H1 (cell line): Measurements from ENCODE around the gene IL1A. TPM values are rescaled to one million over a fixed set of nuclear protein-coding genes. Genes with fewer than 3 reads are reported as not detected.

Source experiments
- CHD1 ChIP-seq: IDR thresholded peaks from 2 replicates; pipeline ENCODE4 v1.6.1; 2012; ENCODE audit warnings: low read depth, low read length, improper control_type of control experiment
- RNF2 ChIP-seq: fragments of 200-900, 300-1000 bp; sonication (generic); IDR thresholded peaks from 2 replicates; pipeline ENCODE4 v1.7.1; 2016; ENCODE audit warnings: borderline replicate concordance, low read depth, mild to moderate bottlenecking, antibody characterized with exemption, low read length; ENCODE audit not compliant: poor library complexity, severe bottlenecking; ENCODE audit errors: missing control alignments
- TAF1 ChIP-seq: IDR thresholded peaks from 2 replicates; pipeline ENCODE4 v1.6.1; 2011; ENCODE audit warnings: mild to moderate bottlenecking, low read depth, low read length
- polyA plus RNA-seq, 7 experiments: library from polyadenylated mRNA; depleted of rRNA in 3 of 7; stranded (reverse) in 5 of 7; unstranded in 2 of 7; fragments of >200 nt in 5 of 7; fragments of 200-250 nt in 2 of 7; gene quantifications; 1 replicate in 5 of 7; 2 replicates in 1 of 7; 4 replicates in 1 of 7; pipeline versions ENCODE4 v1.2.1 to v1.2.3, GENCODE V29; 2011 to 2013; ENCODE audit warnings: missing spikeins in 2 of 7, mixed read lengths in 2 of 7
- total RNA-seq: library from RNA; stranded (reverse); fragmentation: NEBNext Ultra II Directional; extraction: Animal tissue kit (Norgen Biotek cat#: 25700); gene quantifications from 2 replicates; pipeline ENCODE4 v1.2.1, GENCODE V29; 2021
- TF ChIP-seq, protein P1 (sequence below): fragments of 300-600 bp; sonication (generic); IDR thresholded peaks from 2 replicates; pipeline ENCODE4 v1.7.1; 2012; ENCODE audit warnings: low read length, moderate library complexity, mild to moderate bottlenecking, inconsistent platforms; ENCODE audit not compliant: insufficient replicate concordance

Gene IL1A
- total and polyA plus RNA-seq, 2 of the 8 experiments (the other 6 are each of a cell fraction or from before 2014, with no cell fraction given), result 0.32 to 0.74 TPM

DNA sequence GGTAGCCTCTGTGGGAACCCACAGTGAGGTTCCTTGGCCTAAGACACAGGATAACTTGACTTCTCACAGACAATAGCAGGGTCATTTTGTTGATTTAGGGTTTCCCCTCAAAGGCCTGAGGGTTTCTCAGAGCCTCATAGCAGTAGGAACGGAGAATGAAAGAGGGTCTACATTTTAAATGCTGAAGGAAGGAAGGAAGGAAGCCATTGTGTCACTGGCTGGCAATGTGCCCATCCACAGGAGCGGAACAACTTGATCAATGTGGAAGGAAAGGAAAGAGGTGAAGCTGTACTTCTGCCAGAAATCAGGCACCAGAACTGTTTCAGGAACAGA, 47.2 kb upstream of the IL1A start (continued):
- TF ChIP-seq, protein P1, sequence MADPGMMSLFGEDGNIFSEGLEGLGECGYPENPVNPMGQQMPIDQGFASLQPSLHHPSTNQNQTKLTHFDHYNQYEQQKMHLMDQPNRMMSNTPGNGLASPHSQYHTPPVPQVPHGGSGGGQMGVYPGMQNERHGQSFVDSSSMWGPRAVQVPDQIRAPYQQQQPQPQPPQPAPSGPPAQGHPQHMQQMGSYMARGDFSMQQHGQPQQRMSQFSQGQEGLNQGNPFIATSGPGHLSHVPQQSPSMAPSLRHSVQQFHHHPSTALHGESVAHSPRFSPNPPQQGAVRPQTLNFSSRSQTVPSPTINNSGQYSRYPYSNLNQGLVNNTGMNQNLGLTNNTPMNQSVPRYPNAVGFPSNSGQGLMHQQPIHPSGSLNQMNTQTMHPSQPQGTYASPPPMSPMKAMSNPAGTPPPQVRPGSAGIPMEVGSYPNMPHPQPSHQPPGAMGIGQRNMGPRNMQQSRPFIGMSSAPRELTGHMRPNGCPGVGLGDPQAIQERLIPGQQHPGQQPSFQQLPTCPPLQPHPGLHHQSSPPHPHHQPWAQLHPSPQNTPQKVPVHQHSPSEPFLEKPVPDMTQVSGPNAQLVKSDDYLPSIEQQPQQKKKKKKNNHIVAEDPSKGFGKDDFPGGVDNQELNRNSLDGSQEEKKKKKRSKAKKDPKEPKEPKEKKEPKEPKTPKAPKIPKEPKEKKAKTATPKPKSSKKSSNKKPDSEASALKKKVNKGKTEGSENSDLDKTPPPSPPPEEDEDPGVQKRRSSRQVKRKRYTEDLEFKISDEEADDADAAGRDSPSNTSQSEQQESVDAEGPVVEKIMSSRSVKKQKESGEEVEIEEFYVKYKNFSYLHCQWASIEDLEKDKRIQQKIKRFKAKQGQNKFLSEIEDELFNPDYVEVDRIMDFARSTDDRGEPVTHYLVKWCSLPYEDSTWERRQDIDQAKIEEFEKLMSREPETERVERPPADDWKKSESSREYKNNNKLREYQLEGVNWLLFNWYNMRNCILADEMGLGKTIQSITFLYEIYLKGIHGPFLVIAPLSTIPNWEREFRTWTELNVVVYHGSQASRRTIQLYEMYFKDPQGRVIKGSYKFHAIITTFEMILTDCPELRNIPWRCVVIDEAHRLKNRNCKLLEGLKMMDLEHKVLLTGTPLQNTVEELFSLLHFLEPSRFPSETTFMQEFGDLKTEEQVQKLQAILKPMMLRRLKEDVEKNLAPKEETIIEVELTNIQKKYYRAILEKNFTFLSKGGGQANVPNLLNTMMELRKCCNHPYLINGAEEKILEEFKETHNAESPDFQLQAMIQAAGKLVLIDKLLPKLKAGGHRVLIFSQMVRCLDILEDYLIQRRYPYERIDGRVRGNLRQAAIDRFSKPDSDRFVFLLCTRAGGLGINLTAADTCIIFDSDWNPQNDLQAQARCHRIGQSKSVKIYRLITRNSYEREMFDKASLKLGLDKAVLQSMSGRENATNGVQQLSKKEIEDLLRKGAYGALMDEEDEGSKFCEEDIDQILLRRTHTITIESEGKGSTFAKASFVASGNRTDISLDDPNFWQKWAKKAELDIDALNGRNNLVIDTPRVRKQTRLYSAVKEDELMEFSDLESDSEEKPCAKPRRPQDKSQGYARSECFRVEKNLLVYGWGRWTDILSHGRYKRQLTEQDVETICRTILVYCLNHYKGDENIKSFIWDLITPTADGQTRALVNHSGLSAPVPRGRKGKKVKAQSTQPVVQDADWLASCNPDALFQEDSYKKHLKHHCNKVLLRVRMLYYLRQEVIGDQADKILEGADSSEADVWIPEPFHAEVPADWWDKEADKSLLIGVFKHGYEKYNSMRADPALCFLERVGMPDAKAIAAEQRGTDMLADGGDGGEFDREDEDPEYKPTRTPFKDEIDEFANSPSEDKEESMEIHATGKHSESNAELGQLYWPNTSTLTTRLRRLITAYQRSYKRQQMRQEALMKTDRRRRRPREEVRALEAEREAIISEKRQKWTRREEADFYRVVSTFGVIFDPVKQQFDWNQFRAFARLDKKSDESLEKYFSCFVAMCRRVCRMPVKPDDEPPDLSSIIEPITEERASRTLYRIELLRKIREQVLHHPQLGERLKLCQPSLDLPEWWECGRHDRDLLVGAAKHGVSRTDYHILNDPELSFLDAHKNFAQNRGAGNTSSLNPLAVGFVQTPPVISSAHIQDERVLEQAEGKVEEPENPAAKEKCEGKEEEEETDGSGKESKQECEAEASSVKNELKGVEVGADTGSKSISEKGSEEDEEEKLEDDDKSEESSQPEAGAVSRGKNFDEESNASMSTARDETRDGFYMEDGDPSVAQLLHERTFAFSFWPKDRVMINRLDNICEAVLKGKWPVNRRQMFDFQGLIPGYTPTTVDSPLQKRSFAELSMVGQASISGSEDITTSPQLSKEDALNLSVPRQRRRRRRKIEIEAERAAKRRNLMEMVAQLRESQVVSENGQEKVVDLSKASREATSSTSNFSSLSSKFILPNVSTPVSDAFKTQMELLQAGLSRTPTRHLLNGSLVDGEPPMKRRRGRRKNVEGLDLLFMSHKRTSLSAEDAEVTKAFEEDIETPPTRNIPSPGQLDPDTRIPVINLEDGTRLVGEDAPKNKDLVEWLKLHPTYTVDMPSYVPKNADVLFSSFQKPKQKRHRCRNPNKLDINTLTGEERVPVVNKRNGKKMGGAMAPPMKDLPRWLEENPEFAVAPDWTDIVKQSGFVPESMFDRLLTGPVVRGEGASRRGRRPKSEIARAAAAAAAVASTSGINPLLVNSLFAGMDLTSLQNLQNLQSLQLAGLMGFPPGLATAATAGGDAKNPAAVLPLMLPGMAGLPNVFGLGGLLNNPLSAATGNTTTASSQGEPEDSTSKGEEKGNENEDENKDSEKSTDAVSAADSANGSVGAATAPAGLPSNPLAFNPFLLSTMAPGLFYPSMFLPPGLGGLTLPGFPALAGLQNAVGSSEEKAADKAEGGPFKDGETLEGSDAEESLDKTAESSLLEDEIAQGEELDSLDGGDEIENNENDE, result no peak
- TF ChIP-seq CHD1, result no peak
- TF ChIP-seq RNF2, result no peak
- TF ChIP-seq TAF1, result no peak
- TF ChIP-seq, all 59 proteins: peak for 0
